Type B pancreatic cell (in vitro differentiated cells): ENCODE measurements around the gene TRNP1. TPM values are rescaled to one million over a fixed set of nuclear protein-coding genes. Genes with fewer than 3 reads are reported as not detected.

Experiments used
- DNase-seq: peaks from one replicate; pipeline ENCODE4 v3.0.0; 2021; ENCODE audit warnings: mixed read lengths; ENCODE audit not compliant: unreplicated experiment; ENCODE audit errors: extremely low spot score
- H3K27ac Mint-ChIP-seq: 2 replicates; pipeline ENCODE4 v1.8.0; 2021; ENCODE audit warnings: mild to moderate bottlenecking, mixed read lengths
- H3K27me3 Mint-ChIP-seq: 2 replicates; pipeline ENCODE4 v1.8.0; 2021; ENCODE audit warnings: mixed read lengths
- H3K36me3 Mint-ChIP-seq: 2 replicates; pipeline ENCODE4 v1.8.0; 2021; ENCODE audit warnings: mixed read lengths
- H3K4me1 Mint-ChIP-seq: one replicate; pipeline ENCODE4 v1.8.0; 2021; ENCODE audit warnings: mixed read lengths; ENCODE audit not compliant: unreplicated experiment
- H3K4me3 Mint-ChIP-seq: 2 replicates; pipeline ENCODE4 v1.8.0; 2021; ENCODE audit warnings: mild to moderate bottlenecking, mixed read lengths
- H3K9me3 Mint-ChIP-seq: 2 replicates; pipeline ENCODE4 v1.8.0; 2021; ENCODE audit warnings: mixed read lengths
- CTCF ChIP-seq: fragments of 200-600 bp; sonication (generic); conservative IDR thresholded peaks from 2 replicates; pipeline ENCODE4 v1.5.0; 2021; ENCODE audit warnings: antibody characterized with exemption, mild to moderate bottlenecking
- total RNA-seq: library from RNA; stranded (reverse); gene quantifications from 2 replicates; pipeline ENCODE4 v1.2.1, GENCODE V29; 2021; ENCODE audit warnings: low replicate concordance

TRNP1 gene
- total RNA-seq, 1 donor from 2014 or later = 52.3 TPM

GRCh38 chr1:26976621-26977510 is 16.6 kb upstream of the TRNP1 start:
- no peak for DNase-seq
- Mint-ChIP-seq H3K36me3 (no peaks in the 10 kb centered on the region), H3K27me3 (no peaks in the 10 kb centered on the region), H3K9me3 (no peaks in the 10 kb centered on the region), H3K4me3 (no peak overlapping the region), H3K4me1 (peaks cover 8% of the 10 kb centered on the region), H3K27ac (peak overlapping the region; percentile 56)
- no peak for TF ChIP-seq CTCF

- no peak overlapping the region for H3K4me3 Mint-ChIP-seq
- TF ChIP-seq CTCF = no peak
- no peaks in the 10 kb centered on the region for H3K4me1 Mint-ChIP-seq
- no peak overlapping the region for H3K27ac Mint-ChIP-seq
- peaks cover 4% of the 10 kb centered on the region for H3K27me3 Mint-ChIP-seq
- no peaks in the 10 kb centered on the region for H3K36me3 Mint-ChIP-seq
- H3K9me3 Mint-ChIP-seq = no peaks in the 10 kb centered on the region
- DNase-seq = no peak
Observed at GRCh38 chr1:26978901-26979300, 14.6 kb upstream of the TRNP1 start.

GRCh38 chr1:26981146-26981846 is 12.2 kb upstream of the TRNP1 start:
- no peaks in the 10 kb centered on the region for H3K36me3 Mint-ChIP-seq
- H3K4me1 Mint-ChIP-seq = no peaks in the 10 kb centered on the region
- peaks cover 11% of the 10 kb centered on the region for H3K27me3 Mint-ChIP-seq
- TF ChIP-seq CTCF = no peak
- H3K4me3 Mint-ChIP-seq = no peak overlapping the region
- no peaks in the 10 kb centered on the region for H3K9me3 Mint-ChIP-seq
- no peak for DNase-seq
- no peak overlapping the region for H3K27ac Mint-ChIP-seq

GRCh38 chr1:26983863-26984262 is 9.6 kb upstream of the TRNP1 start:
- Mint-ChIP-seq H3K27me3 (peaks cover 14% of the 10 kb centered on the region), H3K36me3 (no peaks in the 10 kb centered on the region), H3K9me3 (no peaks in the 10 kb centered on the region), H3K4me3 (no peak overlapping the region), H3K4me1 (no peaks in the 10 kb centered on the region), H3K27ac (no peak overlapping the region)
- no peak for DNase-seq
- no peak for TF ChIP-seq CTCF

GRCh38 chr1:26984291-26984690 is 9.2 kb upstream of the TRNP1 start:
- TF ChIP-seq CTCF = no peak
- Mint-ChIP-seq H3K4me3 (no peak overlapping the region), H3K27me3 (peaks cover 14% of the 10 kb centered on the region), H3K4me1 (no peaks in the 10 kb centered on the region), H3K9me3 (no peaks in the 10 kb centered on the region), H3K36me3 (no peaks in the 10 kb centered on the region), H3K27ac (no peak overlapping the region)
- no peak for DNase-seq
